NCI-H345 treated with DMSO at 0.1 percent for 48 hours (cell line): ENCODE measurements around the gene PLA2R1.

Experiments
- DNase-seq: peaks from one replicate; lab custom pipeline; 2025; ENCODE audit not compliant: unreplicated experiment; lab: John Stamatoyannopoulos, UW

PLA2R1 gene

GRCh38 chr2:159897720-159898119 is 164.7 kb downstream of the PLA2R1 start:
- DNase-seq = no peak

GRCh38 chr2:159897081-159897480 is 165.3 kb downstream of the PLA2R1 start:
- no peak for DNase-seq

GRCh38 chr2:159895258-159896065 is 167.0 kb downstream of the PLA2R1 start:
- DNase-seq = no peak

- no peak for DNase-seq
These were observed 168.1 kb downstream of the PLA2R1 start for GRCh38 chr2:159894145-159894838.

- DNase-seq = no peak
These were observed 169.2 kb downstream of the PLA2R1 start for GRCh38 chr2:159892990-159893810.

GRCh38 chr2:159891917-159892730 is 170.3 kb downstream of the PLA2R1 start:
- no peak for DNase-seq

GRCh38 chr2:159891267-159891588 is 171.2 kb downstream of the PLA2R1 start:
- no peak for DNase-seq

GRCh38 chr2:159890551-159891266 is 171.7 kb downstream of the PLA2R1 start:
- DNase-seq = no peak

- peak; percentile 24 for DNase-seq
These were observed 180.2 kb downstream of the PLA2R1 start for GRCh38 chr2:159882130-159882745.
